Measurements from ENCODE around the gene SPEN. TPM values are rescaled to one million over a fixed set of nuclear protein-coding genes. Genes with fewer than 3 reads are reported as not detected.

SPEN gene
- total and polyA plus RNA-seq, 2 of the 13 experiments (the other 11 are each of a cell fraction or from before 2014, with no cell fraction given), result 4.8 to 14.0 TPM

DNA sequence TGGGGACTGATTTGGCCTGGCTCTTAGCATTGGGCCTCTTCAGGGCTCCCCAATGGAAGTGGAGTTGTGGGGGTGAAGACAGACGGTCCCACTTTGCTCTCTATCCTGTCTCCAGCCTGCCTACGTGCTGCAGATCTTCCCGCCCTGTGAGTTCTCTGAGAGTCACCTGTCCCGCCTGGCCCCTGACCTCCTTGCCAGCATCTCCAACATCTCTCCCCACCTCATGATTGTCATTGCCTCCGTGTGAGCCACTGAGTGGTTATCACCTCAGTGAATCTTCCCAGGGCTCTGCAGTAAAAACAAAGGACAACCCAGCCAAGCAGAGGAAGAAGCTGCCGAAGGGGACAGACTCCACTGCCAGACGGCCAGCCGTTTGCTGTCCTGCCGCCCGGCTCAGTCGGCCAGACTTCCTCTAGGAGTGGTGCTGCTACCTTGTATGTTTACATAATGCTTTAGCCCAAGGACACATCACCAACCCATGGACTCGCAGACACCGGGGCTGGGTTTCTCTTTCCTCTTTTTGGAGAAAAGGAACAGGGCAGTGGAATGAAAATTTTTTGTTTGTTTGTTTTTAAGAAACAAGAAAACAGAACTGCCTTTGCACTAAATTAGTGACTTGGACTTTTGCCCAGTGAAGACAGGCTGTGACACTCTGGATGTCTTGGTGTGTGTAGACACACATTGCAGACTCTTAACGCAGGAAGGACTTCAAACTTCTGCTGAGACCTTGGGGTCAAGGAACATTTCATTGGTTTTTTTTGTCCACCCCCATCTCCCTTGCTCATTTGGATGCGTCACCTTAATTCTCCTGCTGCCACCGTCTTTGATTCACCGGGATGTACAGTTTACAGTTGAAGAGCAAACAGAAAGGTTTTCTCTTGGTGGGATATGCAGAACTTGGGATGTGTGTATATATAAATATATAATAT is 91.9 kb downstream of the SPEN start (continued):
- no peak for TF ChIP-seq CHD4 (IDR thresholded peaks at IDR 0.05; ENCODE audit: borderline replicate concordance, low read length)
- peak; percentile 67 for TF ChIP-seq BCL6 (CRISPR knock-in tag; IDR thresholded peaks at IDR 0.05)
- peak; percentile 37; the same call in 1 of the 3 replicates for TF ChIP-seq MXI1 (IDR thresholded peaks at IDR 0.05; ENCODE audit: borderline replicate concordance, low read depth, low read length)
- no peak; the same call in 1 of the 2 replicates for TF ChIP-seq GLI4 (CRISPR knock-in tag; IDR thresholded peaks at IDR 0.05; ENCODE audit: borderline replicate concordance)
- TF ChIP-seq ATAD3A (CRISPR knock-in tag; IDR thresholded peaks at IDR 0.05), result no peak
- TF ChIP-seq MBNL3 (CRISPR knock-in tag; conservative IDR thresholded peaks at IDR 0.05), result no peak
- no peak for TF ChIP-seq ATF7 (IDR thresholded peaks at IDR 0.05)
- no peak for TF ChIP-seq ATF7 (CRISPR knock-in tag; IDR thresholded peaks at IDR 0.05)
- no peak for TF ChIP-seq ZNF7 (CRISPR knock-in tag; IDR thresholded peaks at IDR 0.05)
- no peak for TF ChIP-seq IKZF1 (IDR thresholded peaks at IDR 0.05)
- no peak for TF ChIP-seq ZNF574 (CRISPR knock-in tag; IDR thresholded peaks at IDR 0.05)
- TF ChIP-seq KLF13 (CRISPR knock-in tag; IDR thresholded peaks at IDR 0.05), result no peak
- no peak for TF ChIP-seq ZZZ3 (CRISPR knock-in tag; IDR thresholded peaks at IDR 0.05; ENCODE audit: borderline replicate concordance)
- TF ChIP-seq, protein P1, sequence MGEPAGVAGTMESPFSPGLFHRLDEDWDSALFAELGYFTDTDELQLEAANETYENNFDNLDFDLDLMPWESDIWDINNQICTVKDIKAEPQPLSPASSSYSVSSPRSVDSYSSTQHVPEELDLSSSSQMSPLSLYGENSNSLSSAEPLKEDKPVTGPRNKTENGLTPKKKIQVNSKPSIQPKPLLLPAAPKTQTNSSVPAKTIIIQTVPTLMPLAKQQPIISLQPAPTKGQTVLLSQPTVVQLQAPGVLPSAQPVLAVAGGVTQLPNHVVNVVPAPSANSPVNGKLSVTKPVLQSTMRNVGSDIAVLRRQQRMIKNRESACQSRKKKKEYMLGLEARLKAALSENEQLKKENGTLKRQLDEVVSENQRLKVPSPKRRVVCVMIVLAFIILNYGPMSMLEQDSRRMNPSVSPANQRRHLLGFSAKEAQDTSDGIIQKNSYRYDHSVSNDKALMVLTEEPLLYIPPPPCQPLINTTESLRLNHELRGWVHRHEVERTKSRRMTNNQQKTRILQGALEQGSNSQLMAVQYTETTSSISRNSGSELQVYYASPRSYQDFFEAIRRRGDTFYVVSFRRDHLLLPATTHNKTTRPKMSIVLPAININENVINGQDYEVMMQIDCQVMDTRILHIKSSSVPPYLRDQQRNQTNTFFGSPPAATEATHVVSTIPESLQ (CRISPR knock-in tag; conservative IDR thresholded peaks at IDR 0.05), result no peak
- no peak for TF ChIP-seq ZBTB20 (CRISPR knock-in tag; IDR thresholded peaks at IDR 0.05; ENCODE audit: borderline replicate concordance, low read depth)
- TF ChIP-seq GABPB1 (CRISPR knock-in tag; IDR thresholded peaks at IDR 0.05), result 0 out of 2 replicates have a peak, but pooled peaks have one; percentile 10
- no peak for TF ChIP-seq AHR (CRISPR knock-in tag; IDR thresholded peaks at IDR 0.05)
- TF ChIP-seq HNRNPLL (IDR thresholded peaks at IDR 0.05; ENCODE audit: low read depth, low read length, poor library complexity, severe bottlenecking), result no peak
- no peak for TF ChIP-seq MLX (CRISPR knock-in tag; IDR thresholded peaks at IDR 0.05)
- TF ChIP-seq ZSCAN9 (CRISPR knock-in tag; IDR thresholded peaks at IDR 0.05; ENCODE audit: borderline replicate concordance), result no peak
- no peak for TF ChIP-seq SMARCE1 (IDR thresholded peaks at IDR 0.05; ENCODE audit: borderline replicate concordance)
- 0 out of 2 replicates have a peak, but pooled peaks have one; percentile 31 for TF ChIP-seq IRF2 (CRISPR knock-in tag; IDR thresholded peaks at IDR 0.05)
- TF ChIP-seq ZKSCAN8 (CRISPR knock-in tag; IDR thresholded peaks at IDR 0.05; ENCODE audit: borderline replicate concordance), result no peak
- peak; percentile 31; the same call in 1 of the 2 replicates for TF ChIP-seq SPEN (CRISPR knock-in tag; IDR thresholded peaks at IDR 0.05; ENCODE audit: low read depth)
- TF ChIP-seq E2F1 (CRISPR knock-in tag; IDR thresholded peaks at IDR 0.05), result no peak
